SK-N-SH treated with all-trans-retinoic acid at 6 μM for 48 hours (cell line): ENCODE results near the gene CPXM2.

Source experiments
- ATAC-seq: fragments of 200-7000 bp; cut with Tn5 transposase; 3 replicates; pipeline ENCODE4 v1.9.1; 2020; ENCODE audit warnings: mild to moderate bottlenecking, moderate library complexity
- ARNTL ChIP-seq: fragments of 450-650 bp; formaldehyde crosslinking; IDR thresholded peaks from 2 replicates; pipeline ENCODE4 v1.5.0; 2020; ENCODE audit warnings: low read depth, mild to moderate bottlenecking, moderate library complexity, borderline replicate concordance
- BACH2 ChIP-seq: fragments of 250-450 bp; sonication (Bioruptor Pico); IDR thresholded peaks from 2 replicates; pipeline ENCODE4 v1.9.0; 2021; ENCODE audit warnings: mild to moderate bottlenecking, borderline replicate concordance
- CREB5 ChIP-seq: fragments of 250-450 bp; sonication (Bioruptor Pico); IDR thresholded peaks from 2 replicates; pipeline ENCODE4 v1.5.1; 2020; ENCODE audit warnings: low read depth, mild to moderate bottlenecking, moderate library complexity
- CSDC2 ChIP-seq: fragments of 250-450 bp; sonication (Bioruptor Pico); IDR thresholded peaks from 2 replicates; pipeline ENCODE4 v1.5.0; 2020; ENCODE audit warnings: mild to moderate bottlenecking, moderate library complexity
- CSRNP3 ChIP-seq: fragments of 250-450 bp; sonication (Bioruptor Pico); IDR thresholded peaks from 2 replicates; pipeline ENCODE4 v1.5.1; 2021; ENCODE audit warnings: mild to moderate bottlenecking, moderate library complexity
- ESRRG ChIP-seq: fragments of 250-450 bp; sonication (Bioruptor Pico); IDR thresholded peaks from 2 replicates; pipeline ENCODE4 v1.6.1; 2021; ENCODE audit warnings: mild to moderate bottlenecking
- GLIS3 ChIP-seq: fragments of 250-450 bp; sonication (Bioruptor Pico); IDR thresholded peaks from 2 replicates; pipeline ENCODE4 v1.5.0; 2020; ENCODE audit warnings: mild to moderate bottlenecking, moderate library complexity
- ISL1 ChIP-seq: fragments of 250-450 bp; sonication (Bioruptor Pico); IDR thresholded peaks from 2 replicates; pipeline ENCODE4 v2.1.2; 2022; ENCODE audit warnings: mild to moderate bottlenecking, moderate library complexity
- OSR1 ChIP-seq: fragments of 250-450 bp; sonication (Bioruptor Pico); IDR thresholded peaks from 2 replicates; pipeline ENCODE4 v1.8.0; 2022; ENCODE audit warnings: moderate library complexity, mild to moderate bottlenecking, inconsistent platforms
- PATZ1 ChIP-seq: fragments of 250-450 bp; sonication (Bioruptor Pico); IDR thresholded peaks from 2 replicates; pipeline ENCODE4 v1.8.0; 2020; ENCODE audit warnings: mild to moderate bottlenecking, moderate library complexity, borderline replicate concordance
- POU6F1 ChIP-seq: fragments of 250-450 bp; sonication (Bioruptor Pico); IDR thresholded peaks from 2 replicates; pipeline ENCODE4 v1.8.0; 2021; ENCODE audit warnings: low read depth, mild to moderate bottlenecking, moderate library complexity, borderline replicate concordance
- PPARA ChIP-seq: fragments of 250-450 bp; sonication (Bioruptor Pico); IDR thresholded peaks from 2 replicates; pipeline ENCODE4 v1.5.0; 2020; ENCODE audit warnings: mild to moderate bottlenecking, borderline replicate concordance
- RARB ChIP-seq: fragments of 250-450 bp; sonication (Bioruptor Pico); IDR thresholded peaks from 2 replicates; pipeline ENCODE4 v1.8.0; 2021; ENCODE audit warnings: mild to moderate bottlenecking, moderate library complexity
- SNAI2 ChIP-seq: fragments of 250-450 bp; sonication (Bioruptor Pico); IDR thresholded peaks from 2 replicates; pipeline ENCODE4 v1.5.0; 2020; ENCODE audit warnings: mild to moderate bottlenecking, moderate library complexity
- TCF4 ChIP-seq: fragments of 250-450 bp; sonication (Bioruptor Pico); IDR thresholded peaks from 2 replicates; pipeline ENCODE4 v1.8.0; 2021; ENCODE audit warnings: mild to moderate bottlenecking, moderate library complexity, borderline replicate concordance
- TOX ChIP-seq: fragments of 250-450 bp; sonication (Bioruptor Pico); IDR thresholded peaks from 2 replicates; pipeline ENCODE4 v1.8.0; 2021; ENCODE audit warnings: mild to moderate bottlenecking, moderate library complexity, borderline replicate concordance
- TSHZ2 ChIP-seq: fragments of 250-450 bp; sonication (Bioruptor Pico); IDR thresholded peaks from 2 replicates; pipeline ENCODE4 v1.5.0; 2020; ENCODE audit warnings: mild to moderate bottlenecking, moderate library complexity
- ZC3H10 ChIP-seq: fragments of 250-450 bp; sonication (Bioruptor Pico); IDR thresholded peaks from 2 replicates; pipeline ENCODE4 v1.5.1; 2021; ENCODE audit warnings: mild to moderate bottlenecking, moderate library complexity
- ZFP3 ChIP-seq: fragments of 250-450 bp; sonication (Bioruptor Pico); IDR thresholded peaks from 2 replicates; pipeline ENCODE4 v1.5.0; 2020; ENCODE audit warnings: mild to moderate bottlenecking, moderate library complexity
- ZFP30 ChIP-seq: fragments of 450-650 bp; formaldehyde crosslinking; IDR thresholded peaks from 2 replicates; pipeline ENCODE4 v1.5.0; 2022; ENCODE audit warnings: mild to moderate bottlenecking, moderate library complexity
- ZNF565 ChIP-seq: fragments of 450-650 bp; formaldehyde crosslinking; conservative IDR thresholded peaks from 2 replicates; pipeline ENCODE4 v1.5.0; 2020; ENCODE audit warnings: low read depth, mild to moderate bottlenecking, moderate library complexity
- ZNF70 ChIP-seq: fragments of 450-650 bp; formaldehyde crosslinking; IDR thresholded peaks from 2 replicates; pipeline ENCODE4 v1.5.0; 2020; ENCODE audit warnings: mild to moderate bottlenecking, moderate library complexity
- ZNF8 ChIP-seq: fragments of 450-650 bp; formaldehyde crosslinking; IDR thresholded peaks from 2 replicates; pipeline ENCODE4 v1.5.0; 2020; ENCODE audit warnings: mild to moderate bottlenecking, moderate library complexity

CPXM2 gene

GRCh38 chr10:123781956-123782500 is 109.6 kb downstream of the CPXM2 start:
- no peak for ATAC-seq
- no peak for TF ChIP-seq CSRNP3 (CRISPR knock-in tag)
- TF ChIP-seq PATZ1 (CRISPR knock-in tag), result no peak
- TF ChIP-seq ZNF565 (CRISPR knock-in tag), result no peak
- TF ChIP-seq TSHZ2 (CRISPR knock-in tag), result no peak
- TF ChIP-seq ZNF70 (CRISPR knock-in tag), result no peak
- no peak for TF ChIP-seq RARB (CRISPR knock-in tag)
- no peak for TF ChIP-seq GLIS3 (CRISPR knock-in tag)
- no peak for TF ChIP-seq ARNTL (CRISPR knock-in tag)
- no peak for TF ChIP-seq ESRRG (CRISPR knock-in tag)
- no peak for TF ChIP-seq PPARA
- no peak for TF ChIP-seq TCF4 (CRISPR knock-in tag)
- TF ChIP-seq ISL1, result no peak
- no peak for TF ChIP-seq POU6F1 (CRISPR knock-in tag)
- TF ChIP-seq SNAI2 (CRISPR knock-in tag), result no peak
- no peak for TF ChIP-seq CSDC2 (CRISPR knock-in tag)
- TF ChIP-seq ZC3H10, result no peak
- no peak for TF ChIP-seq TOX (CRISPR knock-in tag)
- no peak for TF ChIP-seq OSR1 (CRISPR knock-in tag)
- no peak for TF ChIP-seq BACH2 (CRISPR knock-in tag)
- TF ChIP-seq ZFP3, result no peak

- TF ChIP-seq ZFP30 (CRISPR knock-in tag) (no peak), ARNTL (CRISPR knock-in tag) (no peak), BACH2 (CRISPR knock-in tag) (no peak), ZNF8 (CRISPR knock-in tag) (no peak), ZC3H10 (no peak), ISL1 (no peak)
- ATAC-seq, result no peak
Measured at GRCh38 chr10:123781324-123781900, 110.2 kb downstream of the CPXM2 start.

GRCh38 chr10:123778719-123779517 is 112.7 kb downstream of the CPXM2 start:
- TF ChIP-seq CREB5 (CRISPR knock-in tag) (no peak), BACH2 (CRISPR knock-in tag) (no peak), ISL1 (no peak), TCF4 (CRISPR knock-in tag) (no peak), CSDC2 (CRISPR knock-in tag) (no peak), PPARA (no peak)
- ATAC-seq, result no peak
